Bronchial epithelial cell (primary cell): ENCODE results near the gene REV3L. TPM values are rescaled to one million over a fixed set of nuclear protein-coding genes. Genes with fewer than 3 reads are reported as not detected.

ENCODE experiments used
- DNase-seq: peaks from one replicate; pipeline ENCODE4 v3.0.0-alpha.2; 2010; ENCODE audit warnings: low read depth
- FAIRE-seq: peaks from 2 replicates; lab custom pipeline; 2011; peaks lifted over from hg19 to GRCh38; lab: Jason Lieb, UNC
- H3K27me3 ChIP-seq: 2 replicates; pipeline ENCODE4 v1.5.1; 2011; ENCODE audit warnings: low read length; ENCODE audit not compliant: control insufficient read depth, insufficient read depth
- H3K36me3 ChIP-seq: 2 replicates; pipeline ENCODE4 v1.5.1; 2011; ENCODE audit warnings: low read length; ENCODE audit not compliant: control insufficient read depth, insufficient read depth
- H3K4me3 ChIP-seq: 2 replicates; pipeline ENCODE4 v1.5.1; 2011; ENCODE audit warnings: mild to moderate bottlenecking, low read depth, low read length, control low read depth
- total RNA-seq: library from RNA; depleted of rRNA; stranded (reverse); fragments of >200 nt; gene quantifications from 2 replicates; pipeline ENCODE4 v1.2.1, GENCODE V29; 2014
- TF ChIP-seq, protein P1 (sequence below): IDR thresholded peaks from 2 replicates; pipeline ENCODE4 v1.5.1; 2011; ENCODE audit warnings: mild to moderate bottlenecking, moderate library complexity, low read length, control low read depth, inconsistent platforms; ENCODE audit not compliant: insufficient read depth, severe bottlenecking

Gene REV3L
- total RNA-seq, 1 donor from 2014 or later: 8.4 TPM

DNA sequence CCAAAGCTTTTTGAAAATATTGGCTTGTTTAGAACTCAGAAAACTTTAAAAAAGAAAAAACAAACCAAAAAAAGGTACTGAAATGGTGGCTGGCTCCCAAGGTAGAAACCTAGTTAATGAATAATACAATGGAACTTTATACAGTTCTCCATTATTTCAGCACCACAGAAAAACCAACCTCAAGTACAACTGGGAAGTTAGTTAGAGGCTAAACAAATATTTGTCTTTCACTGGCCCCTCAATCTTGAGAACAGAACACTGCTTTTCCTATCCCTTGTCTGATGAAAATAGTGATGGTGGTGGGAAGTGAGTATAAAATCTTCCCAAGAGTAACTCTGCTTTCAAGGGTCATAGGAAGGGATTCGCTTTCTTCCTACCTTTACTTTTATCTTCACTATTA is 126.5 kb downstream of the REV3L start:
- DNase-seq (no peak), FAIRE-seq (no peak)
- TF ChIP-seq, protein P1, sequence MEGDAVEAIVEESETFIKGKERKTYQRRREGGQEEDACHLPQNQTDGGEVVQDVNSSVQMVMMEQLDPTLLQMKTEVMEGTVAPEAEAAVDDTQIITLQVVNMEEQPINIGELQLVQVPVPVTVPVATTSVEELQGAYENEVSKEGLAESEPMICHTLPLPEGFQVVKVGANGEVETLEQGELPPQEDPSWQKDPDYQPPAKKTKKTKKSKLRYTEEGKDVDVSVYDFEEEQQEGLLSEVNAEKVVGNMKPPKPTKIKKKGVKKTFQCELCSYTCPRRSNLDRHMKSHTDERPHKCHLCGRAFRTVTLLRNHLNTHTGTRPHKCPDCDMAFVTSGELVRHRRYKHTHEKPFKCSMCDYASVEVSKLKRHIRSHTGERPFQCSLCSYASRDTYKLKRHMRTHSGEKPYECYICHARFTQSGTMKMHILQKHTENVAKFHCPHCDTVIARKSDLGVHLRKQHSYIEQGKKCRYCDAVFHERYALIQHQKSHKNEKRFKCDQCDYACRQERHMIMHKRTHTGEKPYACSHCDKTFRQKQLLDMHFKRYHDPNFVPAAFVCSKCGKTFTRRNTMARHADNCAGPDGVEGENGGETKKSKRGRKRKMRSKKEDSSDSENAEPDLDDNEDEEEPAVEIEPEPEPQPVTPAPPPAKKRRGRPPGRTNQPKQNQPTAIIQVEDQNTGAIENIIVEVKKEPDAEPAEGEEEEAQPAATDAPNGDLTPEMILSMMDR: no peak
- no peaks in the 10 kb centered on the region for H3K36me3 ChIP-seq
- H3K4me3 ChIP-seq: no peak overlapping the region
- no peaks in the 10 kb centered on the region for H3K27me3 ChIP-seq

DNA sequence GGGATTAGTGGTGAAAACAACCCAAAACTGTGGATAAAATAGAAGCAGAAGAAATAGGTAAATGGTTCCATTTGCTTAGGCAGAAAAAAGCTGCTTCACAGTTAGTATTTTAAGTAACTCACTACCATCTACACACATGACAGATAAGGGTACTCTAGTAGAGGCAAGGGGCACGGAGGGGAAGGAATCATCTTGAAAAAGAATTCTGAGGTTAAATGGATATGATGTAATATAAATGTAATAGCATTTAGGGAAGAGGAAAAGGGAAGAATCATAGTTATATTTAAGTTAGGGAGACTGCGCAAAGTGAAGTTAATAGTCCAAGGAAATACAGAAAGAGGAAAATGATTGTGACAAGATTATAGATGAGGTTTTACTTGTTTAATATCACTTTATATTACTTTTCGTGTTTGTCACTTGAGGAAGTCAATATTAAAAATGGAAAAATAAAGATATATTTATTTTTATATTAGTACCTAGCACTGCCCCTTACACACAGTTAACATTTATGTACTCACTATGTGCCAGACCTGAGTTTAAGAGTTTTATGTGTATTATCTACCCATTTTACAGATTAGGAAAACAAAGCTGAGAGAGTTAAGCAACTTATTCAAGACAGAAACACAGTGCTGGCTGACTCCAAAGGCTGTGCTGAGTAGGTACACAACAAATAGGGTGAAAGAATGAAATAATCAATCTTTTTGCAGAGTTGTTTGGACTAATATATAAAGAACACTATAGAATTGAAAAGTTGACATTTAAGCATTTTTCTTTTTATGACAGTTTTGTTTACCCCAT is 128.1 kb downstream of the REV3L start:
- DNase-seq (no peak), FAIRE-seq (no peak)
- TF ChIP-seq, protein P1: no peak
- Histone ChIP-seq H3K27me3 (no peaks in the 10 kb centered on the region), H3K4me3 (no peak overlapping the region), H3K36me3 (no peaks in the 10 kb centered on the region)

DNA sequence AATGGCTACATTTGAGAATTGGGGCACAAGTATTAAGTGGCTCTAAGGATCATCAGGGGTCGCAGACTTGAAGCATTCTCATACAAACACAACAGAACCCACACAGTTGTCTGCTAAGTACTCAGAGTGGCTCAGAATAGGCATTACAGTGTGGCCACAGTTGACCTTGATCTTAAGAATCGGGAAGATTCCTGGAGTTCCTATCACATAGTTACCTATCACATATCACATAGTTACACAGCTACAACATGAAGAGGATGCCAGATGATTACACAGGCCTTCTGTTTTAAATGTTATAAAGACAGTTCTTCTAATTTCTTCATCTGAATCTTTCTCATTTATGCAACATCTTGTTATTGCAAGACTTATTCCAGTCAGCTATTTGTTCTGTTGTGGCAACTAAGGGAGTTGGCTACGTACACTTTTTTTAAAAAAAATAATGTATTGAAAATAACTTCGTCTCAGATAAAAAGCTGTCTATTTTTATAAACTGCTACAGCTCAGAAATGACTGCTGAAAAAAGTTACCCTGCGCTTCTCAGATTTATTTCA is 129.0 kb downstream of the REV3L start:
- Histone ChIP-seq H3K4me3 (no peak overlapping the region), H3K36me3 (no peaks in the 10 kb centered on the region), H3K27me3 (no peaks in the 10 kb centered on the region)
- DNase-seq (no peak), FAIRE-seq (no peak)
- TF ChIP-seq, protein P1: no peak

DNA sequence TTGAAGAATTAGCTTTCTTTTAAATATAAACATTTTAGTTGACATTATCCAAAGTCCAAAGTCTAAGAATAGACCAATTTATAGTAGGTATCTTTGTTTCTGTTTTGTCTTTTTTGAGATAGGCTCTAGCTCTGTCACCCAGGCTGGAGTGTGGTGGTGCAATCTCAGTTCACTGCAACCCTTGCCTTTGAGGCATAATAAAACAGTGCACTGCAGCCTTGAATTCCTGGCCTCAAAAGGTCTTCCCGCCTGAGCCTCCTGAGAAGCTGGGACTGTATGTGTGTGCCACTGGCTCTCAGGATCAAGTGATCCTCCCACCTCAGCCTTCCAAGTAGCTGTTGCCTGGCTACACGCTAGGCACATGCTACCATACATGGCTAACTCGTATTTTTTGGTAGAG is 135.4 kb downstream of the REV3L start:
- H3K27me3 ChIP-seq: no peaks in the 10 kb centered on the region
- H3K36me3 ChIP-seq: peaks cover 2% of the 10 kb centered on the region
- H3K4me3 ChIP-seq: no peak overlapping the region
- TF ChIP-seq, protein P1: no peak
- DNase-seq (no peak), FAIRE-seq (no peak)

DNA sequence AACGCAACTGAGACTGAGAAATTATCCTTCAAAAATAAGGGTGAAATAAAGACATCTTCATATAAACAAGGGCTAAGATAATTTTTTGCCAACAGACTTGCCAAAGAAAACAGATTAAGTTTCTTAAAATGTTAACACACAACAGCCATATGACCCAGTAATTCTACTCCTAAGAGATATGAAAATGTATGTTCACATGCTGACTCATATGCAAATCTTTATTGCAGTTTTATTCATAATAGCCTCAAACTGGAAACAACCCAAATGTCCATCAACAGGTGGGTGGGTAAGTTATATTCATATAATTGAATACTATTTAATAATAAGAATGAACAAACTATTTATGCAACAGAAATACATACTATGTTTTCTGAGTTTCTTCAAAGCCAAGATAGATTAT is 140.1 kb downstream of the REV3L start:
- Histone ChIP-seq H3K4me3 (no peak overlapping the region), H3K36me3 (peaks cover 2% of the 10 kb centered on the region), H3K27me3 (no peaks in the 10 kb centered on the region)
- FAIRE-seq: no peak
- TF ChIP-seq, protein P1: no peak
- peak; percentile 45 for DNase-seq
